AG08396 (cell line): ENCODE data around the gene ZG16.
"Not testable (repeated sequence)": the region's sequence is repeated elsewhere in the genome, so short reads cannot be mapped to it uniquely, and the experiment has no call there.

Experiments
- DNase-seq: peaks from one replicate; pipeline ENCODE4 v3.0.0; 2012; ENCODE audit warnings: low spot score, mixed read lengths

Gene ZG16

DNA sequence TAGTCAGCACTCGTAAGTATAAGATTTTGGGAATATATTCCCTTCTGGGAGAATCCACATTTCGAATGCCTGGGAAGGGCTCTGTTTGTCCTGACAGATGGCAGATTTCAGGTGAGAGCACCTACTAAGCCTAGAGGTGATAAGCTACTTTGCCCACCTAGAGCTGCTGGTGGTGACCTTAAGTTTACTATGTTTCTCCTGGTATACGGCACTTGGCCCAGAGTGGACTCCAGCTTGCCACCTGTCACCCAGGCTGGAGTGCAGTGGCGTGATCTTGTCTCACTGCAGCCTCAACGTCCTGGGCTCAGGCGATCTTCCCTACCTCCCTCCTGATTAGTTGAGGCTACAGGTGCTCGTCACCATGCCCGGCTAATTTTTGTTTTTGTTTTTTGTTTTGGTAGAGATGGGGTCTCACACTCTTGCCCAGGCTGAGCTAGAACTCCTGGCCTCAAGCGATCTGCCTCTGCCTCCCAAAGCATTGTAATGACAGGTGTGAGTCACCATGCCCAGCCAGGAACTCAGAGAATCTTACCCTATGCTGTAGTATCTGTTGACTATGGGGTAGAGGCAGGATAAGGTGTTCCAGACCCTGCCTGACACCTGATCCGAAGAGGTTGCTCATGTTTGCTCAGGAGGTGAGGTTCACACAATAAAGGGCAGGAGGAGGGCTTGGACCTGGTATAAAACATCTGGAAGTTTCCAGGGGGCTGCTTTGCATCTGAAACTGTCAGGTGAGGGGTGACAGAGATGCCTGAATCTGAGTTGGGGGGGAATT, at the start of gene ZG16:
TSS of gene ZG16 (plus strand) at position 681 of the 775 bp plus-strand sequence. CDS start 1,011 bp downstream, outside the sequence.
- no peak for DNase-seq

DNA sequence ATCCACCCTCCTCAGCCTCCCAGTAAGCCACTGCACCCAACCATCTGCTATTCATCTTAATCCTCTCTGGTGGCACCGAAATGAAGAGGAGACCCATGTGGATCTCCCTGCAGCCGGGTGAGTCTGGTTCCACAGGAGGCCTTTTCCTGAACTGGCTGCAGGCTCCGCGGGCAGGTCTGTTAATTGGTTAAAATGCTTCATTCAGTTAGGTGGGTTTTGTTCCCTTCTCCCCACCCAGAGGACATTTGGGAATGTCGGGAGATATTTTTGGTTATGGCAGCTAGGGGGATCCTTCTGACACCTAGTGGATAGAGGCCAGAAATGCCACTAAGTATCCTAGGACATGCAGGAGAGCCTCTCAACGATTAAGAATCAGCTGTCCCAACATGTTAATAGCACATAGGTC, 48.9 kb upstream of the ZG16 start:
- peak; percentile 51 for DNase-seq

DNA sequence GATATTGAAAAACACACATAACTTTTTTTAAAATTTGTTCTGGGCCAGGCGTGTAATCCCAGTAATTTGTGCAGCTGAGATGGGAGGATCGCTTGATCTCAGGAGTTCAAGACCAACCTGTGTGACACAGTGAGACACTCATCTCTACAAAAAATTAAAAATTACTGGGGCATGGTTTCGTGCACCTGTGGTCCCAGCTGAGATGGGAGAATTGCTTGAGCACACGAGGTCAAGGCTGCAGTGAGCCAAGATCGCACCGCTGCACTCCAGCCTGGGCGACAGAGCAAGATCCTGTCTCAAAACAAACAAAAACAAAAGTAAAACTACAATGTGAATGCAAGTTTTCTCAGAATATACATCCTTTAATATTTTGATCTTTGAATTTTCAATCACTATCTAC, 47.4 kb upstream of the ZG16 start:
- no peak for DNase-seq

GRCh38 chr16:29731768-29732601, 46.1 kb upstream of the ZG16 start:
- not testable (repeated sequence) for DNase-seq

DNA sequence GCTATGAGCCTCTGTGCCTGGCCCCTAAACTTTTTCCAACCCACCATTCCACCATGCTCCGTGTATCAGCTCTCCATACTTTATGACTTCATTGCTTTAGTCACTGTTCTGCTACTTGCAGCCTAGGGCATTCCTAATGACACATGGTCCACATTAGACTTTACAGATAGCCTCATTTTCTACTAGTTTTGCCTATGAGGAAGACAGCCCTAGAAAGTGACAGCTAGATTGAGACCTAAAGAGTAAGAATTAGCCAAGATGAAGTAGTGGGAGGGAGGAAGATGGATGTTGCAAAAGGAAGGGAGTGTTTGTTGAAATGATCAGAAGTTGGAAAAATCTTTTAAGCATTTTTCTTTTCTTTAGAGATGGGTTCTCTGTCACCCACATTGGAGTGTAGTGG, 43.3 kb upstream of the ZG16 start:
- DNase-seq = no peak

DNA sequence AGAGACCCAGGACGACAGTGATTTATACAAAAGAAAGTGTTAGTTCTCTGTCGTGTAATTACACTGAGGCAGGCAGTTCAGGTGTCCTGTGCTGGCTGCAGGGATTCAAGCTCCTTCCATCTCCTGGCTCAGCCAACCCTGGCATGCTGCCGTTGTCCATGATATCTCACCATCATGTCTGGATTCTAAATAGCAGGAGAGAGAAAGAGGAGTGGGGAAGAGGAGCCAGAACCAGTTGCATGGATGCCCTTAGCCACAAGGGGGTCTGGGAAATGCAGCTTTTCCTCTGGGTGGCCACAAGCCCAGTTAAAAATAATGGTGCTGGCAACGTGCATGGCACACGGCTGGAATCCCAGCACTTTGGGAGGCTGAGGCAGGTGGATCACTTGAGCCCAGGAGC, 41.9 kb upstream of the ZG16 start:
- DNase-seq = no peak

DNA sequence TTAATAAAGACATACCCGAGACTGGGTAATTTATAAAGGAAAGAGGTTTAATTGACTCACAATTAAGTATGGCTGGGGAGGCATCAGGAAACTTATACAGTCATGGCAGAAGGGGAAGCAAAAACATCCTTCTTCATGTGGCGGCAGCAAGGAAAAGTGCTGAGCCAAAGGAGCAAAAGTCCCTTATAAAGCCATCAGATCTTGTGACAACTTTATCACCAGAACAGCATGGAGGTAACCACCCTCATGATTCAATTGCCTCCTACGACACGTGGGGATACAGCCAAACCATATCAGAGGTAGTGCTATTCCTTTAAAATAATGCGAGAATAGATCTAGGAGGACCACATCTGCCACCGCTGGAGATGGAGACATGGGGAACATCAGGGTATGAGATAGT, 41.3 kb upstream of the ZG16 start:
- no peak for DNase-seq

- DNase-seq = no peak
Measured at GRCh38 chr16:29737713-29738112, 40.3 kb upstream of the ZG16 start.

DNA sequence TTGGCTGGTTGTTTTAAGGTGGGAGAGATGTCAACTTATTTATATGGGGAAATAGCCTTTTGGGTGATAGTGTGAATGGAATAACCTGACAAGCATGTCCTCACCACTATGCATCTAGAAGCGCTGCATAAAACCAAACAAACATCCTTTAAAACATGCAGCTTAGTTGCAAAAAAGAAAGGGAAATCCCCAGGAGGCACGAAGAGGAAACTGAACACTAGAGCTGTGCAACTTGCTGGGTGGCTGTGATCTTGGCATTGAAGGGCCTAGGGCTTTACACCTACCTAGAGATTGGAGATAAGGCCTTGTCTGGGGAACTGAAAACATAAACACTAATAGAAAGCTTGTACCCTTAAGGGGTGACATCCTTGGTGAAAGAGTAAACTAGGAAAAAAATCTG, 39.5 kb upstream of the ZG16 start:
- no peak for DNase-seq

DNA sequence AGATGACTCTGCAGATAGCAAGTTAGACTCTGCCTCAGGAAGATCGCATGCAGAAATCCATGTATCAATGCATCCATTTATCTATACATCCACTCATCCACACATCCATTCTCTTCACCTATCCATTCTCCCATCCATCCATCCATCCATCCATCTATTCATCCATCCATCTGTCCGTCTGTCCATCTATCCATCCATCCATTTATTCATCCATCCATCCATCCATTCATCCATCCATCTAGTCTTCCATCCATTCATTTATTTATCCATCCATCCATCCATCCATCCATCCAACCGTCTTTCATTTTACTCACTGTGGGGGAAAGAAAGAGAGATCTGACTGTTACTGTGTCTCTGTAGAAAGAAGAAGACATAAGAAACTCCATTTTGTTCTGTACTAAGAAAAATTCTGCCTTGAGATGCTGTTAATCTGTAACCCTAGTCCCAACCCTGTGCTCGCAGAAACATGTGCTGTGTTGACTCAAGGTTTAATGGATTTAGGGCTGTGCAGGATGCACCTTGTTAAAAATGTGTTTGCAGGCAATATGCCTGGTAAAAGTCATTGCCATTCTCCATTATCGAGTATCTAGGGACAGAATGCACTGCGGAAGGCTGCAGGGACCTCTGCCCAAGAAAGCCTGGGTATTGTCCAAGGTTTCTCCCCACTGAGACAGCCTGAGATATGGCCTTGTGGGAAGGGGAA, 38.0 kb upstream of the ZG16 start:
- not testable (repeated sequence) for DNase-seq

DNA sequence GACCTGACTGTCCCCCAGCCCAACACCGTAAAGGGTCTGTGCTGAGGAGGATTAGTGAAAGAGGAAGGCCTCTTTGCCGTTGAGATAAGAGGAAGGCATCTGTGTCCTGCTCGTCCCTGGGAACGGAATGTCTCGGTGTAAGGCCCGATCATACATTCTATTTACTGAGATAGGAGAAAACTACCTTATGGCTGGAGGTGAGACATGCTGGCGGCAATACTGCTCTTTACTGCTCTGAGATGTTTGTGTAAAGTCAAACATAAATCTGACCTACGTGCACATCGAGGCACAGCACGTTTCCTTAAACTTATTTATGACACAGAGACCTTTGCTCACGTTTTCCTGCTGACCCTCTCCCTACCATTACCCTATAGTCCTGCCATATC, 37.4 kb upstream of the ZG16 start:
- not testable (repeated sequence) for DNase-seq

DNA sequence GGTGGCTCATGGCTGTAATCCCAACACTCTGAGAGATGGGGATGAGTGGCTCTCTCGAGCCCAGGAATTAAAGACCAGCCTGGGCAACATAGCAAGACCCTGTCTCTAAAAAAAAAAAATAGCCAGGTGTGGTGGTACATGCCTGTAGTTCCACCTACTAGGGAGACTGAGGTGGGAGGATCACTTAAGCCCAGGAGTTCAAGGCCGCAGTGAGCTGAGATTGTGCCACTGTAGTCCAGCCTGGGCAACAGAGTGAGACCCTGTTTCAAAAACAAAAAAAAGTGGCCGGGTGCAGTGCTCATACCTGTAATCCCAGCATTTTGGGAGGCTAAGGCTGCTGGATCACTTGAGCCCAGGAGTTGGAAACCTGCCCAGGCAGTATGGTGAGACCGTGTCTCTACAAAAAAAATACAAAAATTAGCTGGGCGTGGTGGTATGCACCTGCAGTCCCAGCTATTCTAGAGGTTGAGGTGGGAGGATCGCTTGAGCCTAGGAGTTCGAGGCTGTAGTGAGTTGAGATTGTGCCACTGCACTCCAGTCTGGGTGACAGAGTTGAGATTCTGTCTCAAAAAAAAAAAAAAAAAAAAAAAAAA, 35.3 kb upstream of the ZG16 start:
- no peak for DNase-seq

- DNase-seq = no peak
Measured at GRCh38 chr16:29743475-29743826, 34.6 kb upstream of the ZG16 start.

DNA sequence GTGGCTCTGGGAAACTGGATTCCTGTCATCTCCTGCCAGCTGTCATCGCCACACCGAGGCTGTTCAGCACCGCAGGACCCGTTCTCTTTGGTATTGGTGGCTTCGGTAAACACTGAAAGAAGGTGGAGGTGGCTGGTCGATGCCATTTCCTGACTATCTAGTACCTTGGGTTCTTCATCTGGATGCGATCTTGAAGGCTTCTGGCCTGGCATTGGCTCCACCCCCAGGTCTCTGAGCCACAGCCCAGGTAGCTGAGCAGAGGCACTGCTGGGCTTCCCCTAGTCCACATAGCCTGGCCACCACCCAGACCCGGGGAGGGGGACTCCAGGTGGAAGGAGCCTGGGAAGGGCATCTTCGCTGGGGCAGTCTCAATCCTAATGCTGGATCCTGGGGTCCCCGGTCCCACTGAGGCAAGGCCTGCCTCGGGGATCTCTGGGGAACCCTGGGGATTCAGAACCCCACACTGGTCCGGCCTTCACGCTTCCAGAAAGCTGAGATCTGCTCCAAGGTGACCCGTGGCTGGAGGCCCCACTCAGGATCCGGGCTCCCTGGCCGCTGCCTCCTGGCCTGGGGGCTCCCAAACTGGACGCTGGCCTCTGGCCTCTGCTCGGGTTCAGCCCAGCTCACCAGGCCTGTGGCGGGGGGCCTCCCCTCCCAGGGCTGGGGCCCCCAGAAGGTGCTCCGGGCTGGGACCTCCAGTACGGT, 34.1 kb upstream of the ZG16 start:
- no peak for DNase-seq

- no peak for DNase-seq
Measured at GRCh38 chr16:29744541-29745101, 33.4 kb upstream of the ZG16 start.

- no peak for DNase-seq
Measured at GRCh38 chr16:29745121-29745852, 32.8 kb upstream of the ZG16 start.

DNA sequence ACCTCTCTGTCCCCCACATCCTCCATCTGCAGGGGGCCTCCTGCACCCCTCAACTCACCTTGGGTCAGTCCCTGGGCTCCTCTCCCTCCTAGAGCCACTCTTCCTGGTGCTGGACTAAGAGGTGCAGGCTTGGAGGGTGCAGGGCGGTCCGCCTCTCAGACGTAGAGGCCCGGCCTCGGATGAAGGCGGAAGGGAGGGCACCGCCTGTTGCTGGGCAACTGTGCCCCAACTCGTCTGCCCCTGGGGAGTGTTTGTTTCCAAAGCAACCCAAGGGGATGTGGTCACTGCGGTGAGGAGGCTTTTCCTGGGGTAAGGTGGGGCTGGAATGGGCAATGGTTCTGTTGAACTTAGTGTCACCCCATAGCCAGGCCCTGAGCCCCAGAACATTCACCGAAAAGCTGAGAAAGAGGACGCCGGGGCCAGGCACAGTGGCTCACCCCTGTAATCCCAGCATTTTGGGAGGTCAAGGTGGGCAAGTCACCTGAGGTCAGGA, 32.2 kb upstream of the ZG16 start, which contains the start of gene C16orf54:
TSS of gene C16orf54 (minus strand) at position 138 of the 493 bp plus-strand sequence. CDS start 1,039 bp downstream, outside the sequence.
- DNase-seq = no peak

DNA sequence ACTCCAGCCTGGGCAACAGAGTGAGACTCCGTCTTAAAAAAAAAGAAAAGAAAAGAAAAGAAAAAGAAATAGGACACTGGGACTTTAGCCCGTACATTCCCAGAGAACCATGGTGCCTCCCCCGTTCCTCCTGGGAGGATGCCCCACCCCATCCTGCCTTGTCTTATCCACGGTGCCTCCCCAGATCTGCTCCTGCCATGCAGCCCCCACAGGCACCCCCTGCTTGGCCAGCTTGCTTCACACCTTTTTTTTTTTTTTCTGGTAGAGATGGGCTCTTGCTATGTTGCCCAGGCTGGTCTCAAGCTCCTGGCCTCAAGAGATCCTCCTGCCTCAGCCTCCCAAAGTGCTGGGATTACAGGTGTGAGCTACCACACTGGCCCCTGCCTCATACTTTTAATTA, 31.5 kb upstream of the ZG16 start:
- not testable (repeated sequence) for DNase-seq

DNA sequence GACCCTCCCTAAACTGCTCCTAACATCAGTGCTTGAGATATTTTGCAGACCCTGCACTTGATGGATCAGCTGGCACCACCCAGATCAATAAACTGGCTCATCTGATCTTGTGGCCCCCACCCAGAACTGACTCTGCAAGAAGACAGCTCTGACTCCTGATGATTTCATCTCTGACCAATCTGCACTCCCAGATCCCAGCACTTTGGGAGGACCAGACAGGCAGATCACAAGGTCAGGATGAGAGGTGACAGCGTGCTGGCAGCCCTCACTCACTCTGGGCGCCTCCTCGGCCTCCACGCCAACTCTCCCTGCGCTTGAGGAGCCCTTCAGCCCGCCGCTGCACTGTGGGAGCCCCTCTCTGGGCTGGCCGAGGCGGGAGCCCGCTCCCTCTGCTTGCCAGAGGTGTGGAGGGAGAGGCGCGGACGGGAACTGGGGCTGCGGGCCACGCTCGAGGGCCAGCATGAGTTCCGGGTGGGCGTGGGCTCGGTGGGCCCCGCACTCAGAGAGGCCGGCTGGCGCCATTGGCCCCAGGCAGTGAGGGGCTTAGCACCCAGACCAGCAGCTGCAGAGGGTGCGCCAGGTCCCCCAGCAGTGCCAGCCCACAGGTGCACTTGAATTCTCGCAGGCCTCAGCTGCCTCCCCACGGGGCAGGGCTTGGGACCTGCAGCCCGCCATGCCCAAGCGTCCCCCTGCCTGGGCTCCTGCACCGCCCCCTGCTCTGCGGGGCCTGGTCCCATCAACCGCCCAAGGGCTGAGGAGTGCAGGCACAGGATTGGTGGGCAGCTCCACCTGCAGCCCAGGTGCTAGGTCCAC, 29.9 kb upstream of the ZG16 start:
- DNase-seq = no peak
